Measurements from ENCODE around the gene PTPRN2. TPM values are rescaled to one million over a fixed set of nuclear protein-coding genes. Genes with fewer than 3 reads are reported as not detected.

PTPRN2 gene
- total RNA-seq, 1 experiment from 2014 or later: not detected

DNA sequence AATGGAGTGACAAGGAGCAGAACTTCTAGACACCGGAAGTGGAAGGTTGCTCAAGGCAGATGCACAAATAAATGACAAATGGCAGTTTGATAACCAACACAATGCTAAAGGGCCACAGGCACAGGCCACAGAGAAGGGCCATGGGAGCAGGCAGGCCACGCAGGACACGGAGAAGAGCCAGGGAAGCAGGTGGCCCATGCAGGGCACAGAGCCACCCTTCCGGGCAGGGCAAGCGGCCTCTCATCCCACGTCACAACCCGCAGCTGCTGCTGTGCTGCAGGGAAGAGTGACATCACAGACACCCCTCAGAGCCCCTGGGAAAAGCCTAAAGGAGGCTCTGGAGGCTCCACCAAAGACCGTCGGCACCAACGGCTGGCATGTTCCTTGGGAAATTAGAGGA, 328.5 kb downstream of the PTPRN2 start:
- no peak overlapping the region for H2AFZ ChIP-seq
- intact Hi-C loops (cut with micrococcal nuclease; ENCODE audit: unreplicated experiment): no loop called here
- H3K79me2 ChIP-seq (ENCODE audit: low read depth): no peaks in the 10 kb centered on the region
- H3F3A ChIP-seq (ENCODE audit: insufficient read depth, low read depth): peaks cover 12% of the 10 kb centered on the region
- H4K20me1 ChIP-seq (ENCODE audit: insufficient read depth): no peaks in the 10 kb centered on the region
- no peaks in the 10 kb centered on the region for H3K36me3 ChIP-seq (ENCODE audit: low read depth)
- no peak overlapping the region for H3K4me2 ChIP-seq
- no peak overlapping the region for H3K27ac ChIP-seq
- no peak for DNase-seq
- H3K27me3 ChIP-seq (ENCODE audit: insufficient read depth, low read depth): peaks cover 79% of the 10 kb centered on the region
- ChIA-PET POLR2A (ENCODE audit: unreplicated experiment) (no interaction called here), CTCF (no interaction called here)
- H3K9me2 ChIP-seq (ENCODE audit: insufficient read depth): no peaks in the 10 kb centered on the region
- TF ChIP-seq, protein P1, sequence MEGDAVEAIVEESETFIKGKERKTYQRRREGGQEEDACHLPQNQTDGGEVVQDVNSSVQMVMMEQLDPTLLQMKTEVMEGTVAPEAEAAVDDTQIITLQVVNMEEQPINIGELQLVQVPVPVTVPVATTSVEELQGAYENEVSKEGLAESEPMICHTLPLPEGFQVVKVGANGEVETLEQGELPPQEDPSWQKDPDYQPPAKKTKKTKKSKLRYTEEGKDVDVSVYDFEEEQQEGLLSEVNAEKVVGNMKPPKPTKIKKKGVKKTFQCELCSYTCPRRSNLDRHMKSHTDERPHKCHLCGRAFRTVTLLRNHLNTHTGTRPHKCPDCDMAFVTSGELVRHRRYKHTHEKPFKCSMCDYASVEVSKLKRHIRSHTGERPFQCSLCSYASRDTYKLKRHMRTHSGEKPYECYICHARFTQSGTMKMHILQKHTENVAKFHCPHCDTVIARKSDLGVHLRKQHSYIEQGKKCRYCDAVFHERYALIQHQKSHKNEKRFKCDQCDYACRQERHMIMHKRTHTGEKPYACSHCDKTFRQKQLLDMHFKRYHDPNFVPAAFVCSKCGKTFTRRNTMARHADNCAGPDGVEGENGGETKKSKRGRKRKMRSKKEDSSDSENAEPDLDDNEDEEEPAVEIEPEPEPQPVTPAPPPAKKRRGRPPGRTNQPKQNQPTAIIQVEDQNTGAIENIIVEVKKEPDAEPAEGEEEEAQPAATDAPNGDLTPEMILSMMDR (conservative IDR thresholded peaks at IDR 0.05): no peak
- no peak for TF ChIP-seq EZH2 (IDR thresholded peaks at IDR 0.05; ENCODE audit: low read depth)
- H3K4me1 ChIP-seq (replicated peaks; ENCODE audit: insufficient read depth): no peaks in the 10 kb centered on the region
- H3K4me3 ChIP-seq: no peak overlapping the region
- 0 out of 2 replicates have a peak, but pooled peaks cover 8% of the 10 kb centered on the region for H3K9me3 ChIP-seq (ENCODE audit: insufficient read depth, low read depth)
- no TSS peak for BruUV-seq (replicated peaks)

DNA sequence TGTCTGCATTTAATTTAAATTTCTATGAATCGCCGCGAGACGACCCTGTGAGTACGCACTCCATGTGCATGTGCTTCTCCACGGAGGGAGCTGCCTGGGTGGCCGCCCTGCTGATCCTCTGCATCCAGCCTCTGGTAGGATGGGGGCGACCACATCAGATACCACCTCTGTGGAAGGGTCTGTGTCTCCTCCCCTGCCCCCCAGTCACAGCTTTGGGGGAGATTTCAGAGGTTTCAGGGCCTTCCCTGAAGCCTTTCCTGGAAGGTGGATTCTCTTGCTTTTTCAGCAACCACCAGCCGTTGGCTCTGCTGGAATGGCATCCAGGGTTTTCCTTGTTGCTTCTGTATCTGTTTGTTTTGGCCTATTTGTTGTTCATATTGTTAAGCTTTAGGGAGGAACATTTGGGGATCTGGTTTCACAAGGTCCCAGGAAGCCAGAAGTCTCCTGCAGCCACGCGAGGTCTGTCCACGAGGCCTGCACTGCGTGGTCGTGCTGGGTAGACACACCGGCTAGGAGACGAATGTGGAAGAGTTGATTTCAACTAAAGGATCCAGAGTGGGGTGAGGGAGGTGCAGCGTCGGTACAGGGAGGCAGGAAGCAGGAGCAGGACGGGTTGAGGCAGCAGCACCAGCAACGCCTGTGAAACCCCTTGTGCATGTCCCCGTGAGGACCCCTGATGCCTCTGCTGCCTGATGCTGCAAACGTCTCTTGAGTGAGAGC, 329.1 kb downstream of the PTPRN2 start:
- Histone ChIP-seq H3K9me3 (ENCODE audit: insufficient read depth, low read depth) (0 out of 2 replicates have a peak, but pooled peaks cover 8% of the 10 kb centered on the region), H3K4me2 (no peak overlapping the region), H3K27me3 (ENCODE audit: insufficient read depth, low read depth) (peaks cover 74% of the 10 kb centered on the region), H4K20me1 (ENCODE audit: insufficient read depth) (no peaks in the 10 kb centered on the region), H3F3A (ENCODE audit: insufficient read depth, low read depth) (peaks cover 12% of the 10 kb centered on the region), H3K4me3 (no peak overlapping the region), H3K4me1 (replicated peaks; ENCODE audit: insufficient read depth) (no peaks in the 10 kb centered on the region), H3K79me2 (ENCODE audit: low read depth) (no peaks in the 10 kb centered on the region), H2AFZ (no peak overlapping the region), H3K36me3 (ENCODE audit: low read depth) (no peaks in the 10 kb centered on the region), H3K9me2 (ENCODE audit: insufficient read depth) (no peaks in the 10 kb centered on the region), H3K27ac (no peak overlapping the region)
- no peak for TF ChIP-seq EZH2 (IDR thresholded peaks at IDR 0.05; ENCODE audit: low read depth)
- TF ChIP-seq, protein P1 (conservative IDR thresholded peaks at IDR 0.05): no peak
- DNase-seq: no peak
- no TSS peak for BruUV-seq (replicated peaks)
- ChIA-PET CTCF (no interaction called here), POLR2A (ENCODE audit: unreplicated experiment) (no interaction called here)
- intact Hi-C loops (cut with micrococcal nuclease; ENCODE audit: unreplicated experiment): no loop called here

DNA sequence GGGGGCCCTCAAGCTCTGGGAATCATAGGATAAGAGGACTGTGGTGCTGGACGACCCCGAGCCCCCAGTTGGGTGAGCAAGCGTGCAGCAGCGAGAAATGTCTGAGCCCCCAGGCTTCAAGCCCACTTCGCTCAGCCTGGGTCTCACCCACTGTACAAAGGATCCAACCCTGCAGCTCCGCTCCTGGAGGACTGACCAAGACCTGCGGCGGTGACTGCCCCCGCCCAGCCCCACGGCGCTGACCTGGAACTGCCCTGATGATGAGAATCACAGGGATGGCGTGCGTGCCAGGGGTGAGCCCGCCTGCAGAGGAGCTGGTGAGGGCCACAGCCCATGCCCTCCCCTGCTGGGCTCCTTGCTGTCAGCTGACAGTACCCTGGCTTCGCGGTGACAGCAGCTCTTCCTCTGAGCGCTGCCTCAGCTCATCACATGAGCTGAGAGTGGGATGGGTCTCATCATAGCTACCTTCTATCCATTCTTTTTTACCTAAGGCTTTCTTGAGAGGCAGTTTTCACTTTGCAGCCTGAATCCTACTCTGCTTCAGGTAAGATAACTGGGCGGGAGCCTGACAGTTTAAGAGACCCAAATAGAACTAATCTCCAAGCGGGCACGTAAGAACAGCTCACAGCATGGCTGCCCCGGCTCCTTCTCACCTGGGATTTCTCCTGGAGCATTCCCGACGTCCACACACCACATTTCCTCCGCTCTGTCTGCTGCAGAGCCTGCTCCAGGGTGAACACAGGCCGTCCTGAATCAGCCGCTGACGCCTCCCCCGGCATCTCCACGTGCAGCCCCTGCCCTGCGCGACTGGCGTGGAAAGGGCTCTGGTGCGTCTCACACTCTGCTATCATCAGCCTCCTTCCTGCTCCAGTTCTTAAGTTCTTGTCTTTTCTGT, 329.9 kb downstream of the PTPRN2 start:
- intact Hi-C loops (cut with micrococcal nuclease; ENCODE audit: unreplicated experiment): no loop called here
- no peak for DNase-seq
- ChIA-PET CTCF (no interaction called here), POLR2A (ENCODE audit: unreplicated experiment) (no interaction called here)
- H3K4me2 ChIP-seq: no peak overlapping the region
- H3K27me3 ChIP-seq (ENCODE audit: insufficient read depth, low read depth): peaks cover 81% of the 10 kb centered on the region
- no peaks in the 10 kb centered on the region for H3K36me3 ChIP-seq (ENCODE audit: low read depth)
- no TSS peak for BruUV-seq (replicated peaks)
- no peak; the same call in 1 of the 2 replicates for TF ChIP-seq EZH2 (IDR thresholded peaks at IDR 0.05; ENCODE audit: low read depth)
- TF ChIP-seq, protein P1 (conservative IDR thresholded peaks at IDR 0.05): no peak
- no peaks in the 10 kb centered on the region for H3K79me2 ChIP-seq (ENCODE audit: low read depth)
- H2AFZ ChIP-seq: no peak overlapping the region
- H3K9me3 ChIP-seq (ENCODE audit: insufficient read depth, low read depth): 0 out of 2 replicates have a peak, but pooled peaks cover 7% of the 10 kb centered on the region
- no peak overlapping the region for H3K27ac ChIP-seq
- no peaks in the 10 kb centered on the region for H3K9me2 ChIP-seq (ENCODE audit: insufficient read depth)
- H3F3A ChIP-seq (ENCODE audit: insufficient read depth, low read depth): peaks cover 8% of the 10 kb centered on the region
- no peak overlapping the region for H3K4me3 ChIP-seq
- H4K20me1 ChIP-seq (ENCODE audit: insufficient read depth): no peaks in the 10 kb centered on the region
- no peaks in the 10 kb centered on the region for H3K4me1 ChIP-seq (replicated peaks; ENCODE audit: insufficient read depth)

All from PC-9 (cell line).